HL-60/S4 treated with retinoic acid at 250 ng/mL for 4 days and 3 days (cell line): Measurements from ENCODE around the gene KRTAP9-9.
"Not testable (repeated sequence)": the region's sequence is repeated elsewhere in the genome, so short reads cannot be mapped to it uniquely, and the experiment has no call there.

ENCODE experiments used
- in situ Hi-C: fragments of 300-500 bp; cut with MboI; formaldehyde crosslinking; loops from 2 replicates; pipeline ENCODE4 v1.7.0; 2022; ENCODE audit warnings: low sequenced_read_pairs

KRTAP9-9 gene

GRCh38 chr17:41264599-41264998, 9.4 kb downstream of the KRTAP9-9 start:
- in situ Hi-C loops = no loop called here

- in situ Hi-C loops = no loop called here
Observed at GRCh38 chr17:41265078-41265477, 9.9 kb downstream of the KRTAP9-9 start, which contains the start of gene KRTAP9-6. Gene KRTAP9-6, plus strand, starts transcription at chr17:41265378. Its CDS starts 0 bp downstream, at chr17:41265378.

GRCh38 chr17:41267711-41268110, 12.5 kb downstream of the KRTAP9-9 start:
- in situ Hi-C loops = no loop called here

DNA sequence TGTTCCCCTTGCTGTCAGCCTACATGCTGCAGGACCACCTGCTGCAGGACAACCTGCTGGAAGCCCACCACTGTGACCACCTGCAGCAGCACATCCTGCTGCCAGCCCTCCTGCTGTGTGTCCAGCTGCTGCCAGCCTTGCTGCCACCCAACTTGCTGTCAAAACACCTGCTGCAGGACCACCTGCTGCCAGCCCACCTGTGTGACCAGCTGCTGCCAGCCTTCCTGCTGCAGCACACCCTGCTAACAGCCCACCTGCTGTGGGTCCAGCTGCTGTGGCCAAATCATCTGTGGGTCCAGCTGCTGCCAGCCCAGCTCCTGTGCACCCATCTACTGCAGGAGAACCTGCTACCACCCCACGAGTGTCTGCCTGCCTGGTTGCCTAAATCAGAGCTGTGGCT, 16.1 kb downstream of the KRTAP9-9 start:
- in situ Hi-C loops = not testable (repeated sequence)

GRCh38 chr17:41271858-41272257, 16.7 kb downstream of the KRTAP9-9 start:
- in situ Hi-C loops = no loop called here

DNA sequence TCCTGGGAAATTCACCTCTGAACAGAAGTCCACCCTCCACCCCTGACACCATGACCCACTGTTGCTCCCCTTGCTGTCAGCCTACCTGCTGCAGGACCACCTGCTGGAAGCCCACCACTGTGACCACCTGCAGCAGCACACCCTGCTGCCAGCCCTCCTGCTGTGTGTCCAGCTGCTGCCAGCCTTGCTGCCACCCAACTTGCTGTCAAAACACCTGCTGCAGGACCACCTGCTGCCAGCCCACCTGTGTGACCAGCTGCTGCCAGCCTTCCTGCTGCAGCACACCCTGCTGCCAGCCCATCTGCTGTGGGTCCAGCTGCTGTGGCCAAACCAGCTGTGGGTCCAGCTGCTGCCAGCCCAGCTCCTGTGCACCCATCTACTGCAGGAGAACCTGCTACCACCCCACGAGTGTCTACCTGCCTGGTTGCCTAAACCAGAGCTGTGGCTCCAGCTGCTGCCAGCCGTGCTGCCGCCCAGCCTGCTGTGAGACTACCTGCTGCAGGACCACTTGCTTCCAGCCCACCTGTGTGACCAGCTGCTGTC, 20.5 kb downstream of the KRTAP9-9 start, which contains the start of gene KRTAP9-7:
TSS of gene KRTAP9-7 (plus strand) at position 51 of the 543 bp plus-strand sequence. CDS start at position 51, 0 bp downstream.
- in situ Hi-C loops = not testable (repeated sequence)

- in situ Hi-C loops = no loop called here
Observed at GRCh38 chr17:41278176-41278955, 23.2 kb downstream of the KRTAP9-9 start.

DNA sequence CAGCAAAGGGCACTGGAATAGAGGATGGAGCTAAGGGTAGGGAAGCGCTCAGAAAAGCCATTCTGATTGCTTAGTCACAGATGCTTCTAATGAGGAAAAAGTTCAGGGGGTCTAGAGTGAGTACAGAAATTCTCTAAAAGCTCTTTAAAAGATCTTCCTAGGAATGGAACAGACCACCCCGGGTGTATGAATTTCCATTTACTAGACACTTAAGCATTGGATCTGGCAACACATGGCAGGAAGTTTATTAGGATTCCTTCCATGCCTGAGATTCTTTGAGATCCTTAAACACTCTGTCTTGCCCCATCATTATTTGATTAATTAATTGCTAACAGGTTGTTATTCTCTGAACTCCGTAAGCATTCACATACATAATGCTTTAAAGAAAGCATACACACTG, 28.9 kb downstream of the KRTAP9-9 start:
- in situ Hi-C loops = no loop called here

DNA sequence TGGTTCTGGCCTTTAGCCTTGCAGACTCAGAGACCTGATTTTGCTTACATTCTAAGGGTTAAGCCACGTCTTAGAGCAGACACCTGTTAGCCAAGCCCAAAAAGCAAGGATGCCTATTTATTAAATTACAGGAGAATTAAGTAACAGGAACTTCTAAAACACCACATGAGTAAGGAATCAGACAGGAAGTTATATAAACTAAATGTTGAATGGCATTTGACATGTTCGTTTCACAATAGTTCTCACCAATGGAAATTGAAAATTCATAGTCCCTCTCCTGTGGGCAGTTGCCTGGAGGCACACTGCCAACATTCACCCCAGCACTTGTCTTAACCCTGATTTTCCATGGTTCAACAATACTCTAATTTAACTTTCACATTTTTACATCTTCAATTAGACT, 29.4 kb downstream of the KRTAP9-9 start:
- in situ Hi-C loops = no loop called here

DNA sequence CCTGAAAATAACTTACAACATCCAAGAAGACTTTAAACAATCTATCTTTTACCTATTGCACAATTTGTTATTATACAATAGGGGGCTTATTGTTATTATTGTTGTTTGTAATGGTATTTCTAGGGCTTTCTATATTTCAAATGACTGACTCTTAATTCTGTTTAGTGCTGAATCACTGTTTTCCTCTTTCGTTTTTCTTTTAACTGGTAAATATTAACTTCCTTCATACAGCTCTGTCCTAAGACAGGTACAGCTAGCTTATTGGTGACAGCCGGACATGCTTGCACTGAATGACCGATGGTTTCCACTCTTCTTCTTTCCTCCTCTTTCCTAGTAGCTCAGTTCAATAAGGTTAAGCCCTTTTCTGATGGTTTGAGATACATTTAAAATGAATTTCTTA, 31.9 kb downstream of the KRTAP9-9 start:
- in situ Hi-C loops = no loop called here

- in situ Hi-C loops = no loop called here
Observed at GRCh38 chr17:41294016-41294415, 38.8 kb downstream of the KRTAP9-9 start.

GRCh38 chr17:41296846-41297245, 41.7 kb downstream of the KRTAP9-9 start:
- in situ Hi-C loops = no loop called here

- in situ Hi-C loops = no loop called here
Observed at GRCh38 chr17:41298458-41299135, 43.4 kb downstream of the KRTAP9-9 start.

- in situ Hi-C loops = no loop called here
Observed at GRCh38 chr17:41301204-41301790, 46.1 kb downstream of the KRTAP9-9 start.

DNA sequence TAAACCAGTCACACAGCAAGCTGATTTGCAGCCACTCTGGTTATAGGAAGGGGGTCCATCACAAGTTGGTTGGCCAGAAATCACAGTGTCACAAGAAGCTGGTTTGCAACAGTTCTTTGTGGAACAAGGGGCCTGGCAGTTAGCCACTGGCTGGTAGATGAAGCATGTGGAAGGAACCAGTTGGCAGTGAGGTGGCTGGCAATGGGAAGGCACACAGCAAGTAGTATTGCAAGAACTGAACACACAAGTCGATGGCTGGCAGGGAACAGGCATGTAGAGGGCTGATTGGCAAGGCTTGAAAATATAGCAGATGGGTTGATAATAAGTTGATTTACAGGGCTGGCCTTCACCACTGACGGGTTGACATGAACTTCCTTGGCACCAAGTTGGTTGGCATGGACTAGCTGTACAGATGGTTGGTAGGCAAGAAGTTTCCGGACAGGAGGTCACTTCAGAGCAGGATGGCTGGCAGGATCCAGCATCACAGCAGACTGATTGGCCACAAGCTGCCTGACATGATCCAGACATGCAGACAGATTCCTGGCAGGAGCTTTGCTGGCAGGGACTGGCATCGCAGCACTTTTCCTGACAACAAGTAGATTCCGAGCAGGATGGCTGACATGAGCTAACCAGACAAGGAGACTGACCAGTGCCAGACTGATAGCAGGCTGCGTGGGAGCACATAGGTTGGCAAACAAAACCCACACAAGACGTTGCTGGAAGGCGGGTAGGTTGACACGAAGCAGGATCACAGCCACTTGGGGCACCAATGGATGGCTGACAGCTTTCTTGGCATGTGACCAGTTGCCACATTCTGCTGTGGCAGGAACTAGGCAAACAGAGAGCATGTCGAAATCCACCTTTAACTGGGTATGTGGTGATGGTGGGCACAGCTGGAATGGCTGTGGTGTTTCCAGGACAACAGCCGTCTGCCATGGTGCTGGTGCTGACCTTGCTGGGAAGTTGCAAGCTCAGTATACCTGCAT, 47.0 kb downstream of the KRTAP9-9 start, which contains the start of gene KRTAP29-1:
TSS of gene KRTAP29-1 (minus strand) at position 936 of the 986 bp plus-strand sequence. CDS start at position 936, 0 bp downstream.
- in situ Hi-C loops = no loop called here

DNA sequence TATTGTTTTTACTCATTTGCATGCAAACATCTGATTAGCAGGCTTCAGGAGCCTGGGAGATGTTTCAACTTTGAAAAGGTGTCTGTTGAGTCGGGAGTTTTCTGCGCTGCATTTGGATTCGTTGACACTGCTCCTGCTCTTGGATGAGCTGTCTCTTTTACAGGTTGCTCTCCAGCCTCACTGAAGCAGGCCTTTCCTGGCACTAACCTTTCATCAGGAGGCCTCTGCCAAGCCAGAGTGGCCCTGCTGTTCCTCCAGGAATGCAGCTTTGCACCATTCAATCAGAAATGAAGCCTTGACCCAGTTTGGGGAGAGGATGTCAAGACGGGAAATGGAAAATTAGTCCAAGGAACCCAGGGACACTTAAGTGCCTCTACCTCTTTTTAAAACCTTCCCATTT, 47.8 kb downstream of the KRTAP9-9 start:
- in situ Hi-C loops = no loop called here

DNA sequence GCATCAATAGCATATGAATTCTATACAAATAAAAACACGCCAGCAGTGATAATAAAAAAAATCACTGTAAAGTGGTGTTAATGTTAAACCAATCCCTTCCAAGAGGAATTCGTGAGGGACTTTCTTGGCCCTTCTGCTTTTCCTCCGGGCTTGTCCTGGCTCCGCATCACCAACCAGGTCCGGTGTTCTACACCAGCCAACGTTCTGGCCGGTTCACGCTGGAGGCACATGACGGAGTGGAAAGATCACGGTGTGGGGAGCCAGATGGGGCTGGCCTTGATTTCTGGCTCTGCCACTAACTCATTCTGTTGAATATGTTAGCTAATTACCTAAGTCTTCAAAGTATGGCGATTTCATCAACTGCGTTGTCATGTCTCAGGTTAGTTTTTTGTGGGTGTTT, 48.9 kb downstream of the KRTAP9-9 start:
- in situ Hi-C loops = no loop called here
